Osteoblast (primary cell): ENCODE results near the gene FOXO6. TPM values are rescaled to one million over a fixed set of nuclear protein-coding genes. Genes with fewer than 3 reads are reported as not detected.

ENCODE experiments used
- DNase-seq: peaks from one replicate; pipeline ENCODE4 v3.0.0; 2011; ENCODE audit warnings: low spot score, mixed read lengths; ENCODE audit not compliant: insufficient read length; ENCODE audit errors: missing footprints
- H2AFZ ChIP-seq: 2 replicates; pipeline ENCODE4 v1.6.0; 2011; ENCODE audit warnings: mild to moderate bottlenecking, low read length
- H3K27ac ChIP-seq: 2 replicates; pipeline ENCODE4 v1.5.1; 2011; ENCODE audit warnings: mild to moderate bottlenecking, low read depth, low read length, moderate library complexity
- H3K27me3 ChIP-seq: 2 replicates; pipeline ENCODE4 v1.6.0; 2012; ENCODE audit warnings: mild to moderate bottlenecking, control low read depth, inconsistent platforms, low read length, moderate library complexity; ENCODE audit not compliant: insufficient read depth
- H3K36me3 ChIP-seq: 2 replicates; pipeline ENCODE4 v1.5.1; 2011; ENCODE audit warnings: mild to moderate bottlenecking, low read length, control low read depth, moderate library complexity; ENCODE audit not compliant: insufficient read depth
- H3K4me1 ChIP-seq: 2 replicates; pipeline ENCODE4 v1.5.1; 2011; ENCODE audit warnings: mild to moderate bottlenecking, low read length, control low read depth, moderate library complexity; ENCODE audit not compliant: insufficient read depth
- H3K4me2 ChIP-seq: 2 replicates; pipeline ENCODE4 v1.6.0; 2011; ENCODE audit warnings: mild to moderate bottlenecking, low read length; ENCODE audit not compliant: insufficient read depth
- H3K4me3 ChIP-seq: fragments of 200-600 bp; sonication (generic); 3 replicates; pipeline ENCODE4 v1.5.1; 2012; ENCODE audit warnings: mild to moderate bottlenecking, low read length, inconsistent platforms; ENCODE audit not compliant: insufficient read depth
- H3K79me2 ChIP-seq: 2 replicates; pipeline ENCODE4 v1.6.0; 2012; ENCODE audit warnings: mild to moderate bottlenecking, low read length, control low read depth, inconsistent platforms; ENCODE audit not compliant: insufficient read depth
- H3K9me3 ChIP-seq: 2 replicates; pipeline ENCODE4 v1.5.1; 2011; ENCODE audit warnings: low read depth, low read length, control low read depth
- H4K20me1 ChIP-seq: 2 replicates; pipeline ENCODE4 v1.6.0; 2012; ENCODE audit warnings: mild to moderate bottlenecking, low read length, control low read depth; ENCODE audit not compliant: insufficient read depth
- CTCF ChIP-seq: IDR thresholded peaks from 2 replicates; pipeline ENCODE4 v1.5.1; 2011; ENCODE audit warnings: mild to moderate bottlenecking, low read depth, low read length, moderate library complexity; ENCODE audit errors: extremely low read depth
- total RNA-seq: library from RNA; depleted of rRNA; stranded (reverse); fragments of >200 nt; gene quantifications from 2 replicates; pipeline ENCODE4 v1.2.3, GENCODE V29; 2012

FOXO6 gene
- total RNA-seq, 1 donor = not detected

DNA sequence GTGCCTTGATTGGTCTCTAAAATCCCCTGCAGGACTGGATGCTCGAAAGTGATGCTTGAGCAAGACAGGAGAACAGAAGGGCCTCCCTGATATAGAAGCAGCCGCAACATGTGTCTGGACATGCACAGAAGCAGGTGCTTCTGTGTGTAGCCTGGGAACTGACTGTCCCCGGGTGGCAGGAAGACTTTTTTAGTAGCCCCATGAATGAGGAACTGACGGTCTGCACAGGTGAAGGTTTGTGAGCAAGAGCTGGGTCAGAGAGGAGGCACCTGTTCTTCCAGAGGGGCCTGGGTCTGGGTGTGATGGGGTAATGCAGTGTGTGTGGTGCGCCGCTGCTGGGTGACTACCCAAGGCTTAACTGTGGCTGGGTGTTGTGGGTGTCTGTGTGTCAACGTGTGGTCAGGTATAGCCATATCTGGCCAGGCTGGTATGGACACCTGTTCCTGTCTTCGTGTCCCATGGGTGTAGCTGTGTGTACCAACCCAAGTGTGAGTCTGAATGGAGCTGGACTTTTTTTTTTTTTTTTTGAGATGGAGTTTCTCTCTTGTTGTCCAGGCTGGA lies 39.1 kb upstream of the FOXO6 start:
- no peaks in the 10 kb centered on the region for H3K4me1 ChIP-seq
- no peaks in the 10 kb centered on the region for H3K36me3 ChIP-seq
- no peaks in the 10 kb centered on the region for H3K9me3 ChIP-seq
- no peak for TF ChIP-seq CTCF
- H2AFZ ChIP-seq = no peak overlapping the region
- no peaks in the 10 kb centered on the region for H3K27me3 ChIP-seq
- no peak overlapping the region for H3K27ac ChIP-seq
- no peaks in the 10 kb centered on the region for H4K20me1 ChIP-seq
- no peak for DNase-seq
- no peak overlapping the region for H3K4me2 ChIP-seq
- no peak overlapping the region for H3K4me3 ChIP-seq
- no peaks in the 10 kb centered on the region for H3K79me2 ChIP-seq

DNA sequence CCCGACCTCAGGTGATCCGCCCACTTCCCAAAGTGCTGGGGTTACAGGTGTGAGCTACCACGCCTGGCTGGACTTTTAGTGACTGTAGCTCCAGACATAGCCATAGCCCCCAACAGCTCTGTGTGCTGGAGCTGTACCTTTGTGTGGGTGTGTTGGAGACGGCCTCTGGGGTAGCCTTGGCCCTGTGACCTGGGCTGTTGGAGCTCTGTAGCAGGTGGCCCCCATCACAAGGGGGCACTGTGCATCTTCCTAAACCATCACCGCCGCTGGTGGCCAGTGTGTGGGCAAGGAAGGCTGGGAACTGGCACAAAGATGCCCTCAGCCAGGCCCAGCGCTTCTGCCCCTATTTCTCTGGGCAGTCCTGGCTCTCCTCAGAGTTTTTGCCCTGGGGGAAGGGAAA lies 38.4 kb upstream of the FOXO6 start:
- no peak overlapping the region for H3K4me2 ChIP-seq
- DNase-seq = no peak
- H3K4me1 ChIP-seq = no peaks in the 10 kb centered on the region
- TF ChIP-seq CTCF = peak; percentile 45
- H4K20me1 ChIP-seq = no peaks in the 10 kb centered on the region
- no peak overlapping the region for H3K27ac ChIP-seq
- H3K36me3 ChIP-seq = no peaks in the 10 kb centered on the region
- H3K4me3 ChIP-seq = no peak overlapping the region
- no peaks in the 10 kb centered on the region for H3K79me2 ChIP-seq
- H3K9me3 ChIP-seq = no peaks in the 10 kb centered on the region
- H2AFZ ChIP-seq = no peak overlapping the region
- no peaks in the 10 kb centered on the region for H3K27me3 ChIP-seq

DNA sequence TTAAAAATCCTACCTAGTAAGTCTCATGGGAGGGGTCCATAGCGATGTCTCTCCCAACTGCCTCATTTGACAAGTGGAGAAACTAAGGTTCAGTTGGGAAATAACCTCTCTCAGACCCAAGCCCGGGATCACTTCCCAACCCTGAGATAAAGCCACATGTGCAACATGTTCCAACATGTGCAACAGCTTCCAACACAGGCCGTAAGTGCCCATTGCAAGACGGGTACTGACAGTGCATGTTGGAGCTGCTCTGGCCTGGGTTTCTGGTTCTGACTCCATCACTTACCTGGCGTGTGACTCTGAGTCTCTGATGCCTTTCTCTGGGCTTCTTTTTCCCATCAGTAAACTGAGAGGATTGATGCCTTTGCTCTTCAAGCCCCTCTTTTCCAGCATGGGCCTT lies 38.0 kb upstream of the FOXO6 start:
- Histone ChIP-seq H3K4me1 (no peaks in the 10 kb centered on the region), H2AFZ (no peak overlapping the region), H3K27ac (no peak overlapping the region), H3K27me3 (no peaks in the 10 kb centered on the region), H4K20me1 (no peaks in the 10 kb centered on the region), H3K79me2 (no peaks in the 10 kb centered on the region), H3K4me2 (no peak overlapping the region), H3K9me3 (no peaks in the 10 kb centered on the region), H3K4me3 (no peak overlapping the region), H3K36me3 (no peaks in the 10 kb centered on the region)
- TF ChIP-seq CTCF = no peak
- no peak for DNase-seq

GRCh38 chr1:41325801-41326200 lies 35.4 kb upstream of the FOXO6 start:
- no peak for TF ChIP-seq CTCF
- no peaks in the 10 kb centered on the region for H3K4me1 ChIP-seq
- no peaks in the 10 kb centered on the region for H3K79me2 ChIP-seq
- no peaks in the 10 kb centered on the region for H3K27me3 ChIP-seq
- H3K4me2 ChIP-seq = no peak overlapping the region
- no peaks in the 10 kb centered on the region for H3K9me3 ChIP-seq
- no peaks in the 10 kb centered on the region for H3K36me3 ChIP-seq
- DNase-seq = peak; percentile 82
- H4K20me1 ChIP-seq = peaks cover 4% of the 10 kb centered on the region
- no peak overlapping the region for H3K27ac ChIP-seq
- no peak overlapping the region for H2AFZ ChIP-seq
- H3K4me3 ChIP-seq = no peak overlapping the region
